Measurements from ENCODE around the gene GUCA2B. TPM values are rescaled to one million over a fixed set of nuclear protein-coding genes. Genes with fewer than 3 reads are reported as not detected.
A peak's percentile ranks its signal among the peaks of the same experiment; 100 is the strongest.

The GUCA2B gene
- total and polyA plus RNA-seq, 2 of the 4 experiments (the other 2 are of a cell fraction) = not detected

- no peak overlapping the region for H3K56ac ChIP-seq (ENCODE audit: extremely low read depth, insufficient read depth, low read length)
- no peak overlapping the region for H3K9ac ChIP-seq (ENCODE audit: low read depth, low read length)
- H3K14ac ChIP-seq (replicated peaks; ENCODE audit: low read depth, low read length) = no peak overlapping the region
- no peak overlapping the region for H3K4me2 ChIP-seq (ENCODE audit: low read depth, low read length)
- H2AK5ac ChIP-seq (ENCODE audit: low read depth, low read length) = no peak overlapping the region
- dilution Hi-C loops (cut with HindIII; ENCODE audit: low sequenced_read_pairs, unreplicated experiment) = no loop called here
- no peak overlapping the region for H4K91ac ChIP-seq (ENCODE audit: insufficient read depth, low read depth, low read length)
- H4K20me1 ChIP-seq (ENCODE audit: insufficient read depth, low read length) = no peaks in the 10 kb centered on the region; the same call in 1 of the 2 replicates
- H3K4me3 ChIP-seq (ENCODE audit: insufficient read depth, low read depth, low read length) = no peak overlapping the region
- peaks cover 1% of the 10 kb centered on the region; the same call in 1 of the 2 replicates for H3K36me3 ChIP-seq (ENCODE audit: control insufficient read depth, insufficient read depth, low read length)
- H3K18ac ChIP-seq (ENCODE audit: low read depth, low read length) = no peak overlapping the region
- no peak overlapping the region for H3K23ac ChIP-seq (ENCODE audit: low read depth, low read length)
- no peak overlapping the region for H4K8ac ChIP-seq (ENCODE audit: low read depth in 2 of 2, low read length in 2 of 2)
- H3K4ac ChIP-seq (ENCODE audit: low read depth, low read length) = no peak overlapping the region
- DNase-seq (no peak), ATAC-seq (ENCODE audit: low read depth) (no peak)
- H2BK120ac ChIP-seq (ENCODE audit: low read depth, low read length) = no peak overlapping the region
- H2BK15ac ChIP-seq (ENCODE audit: low read depth, low read length) = no peak overlapping the region
- no TSS peak for BruUV-seq (replicated peaks)
- TF ChIP-seq CTCF (conservative IDR thresholded peaks at IDR 0.05; ENCODE audit: low read depth, low read length) (no peak), USF2 (IDR thresholded peaks at IDR 0.05; ENCODE audit: low read depth, low read length) (no peak), SMC3 (IDR thresholded peaks at IDR 0.05; ENCODE audit: low read depth, low read length) (no peak), CEBPB (IDR thresholded peaks at IDR 0.05; ENCODE audit: low read depth, low read length) (no peak), CHD1 (IDR thresholded peaks at IDR 0.05; ENCODE audit: low read depth, low read length) (no peak), RCOR1 (IDR thresholded peaks at IDR 0.05; ENCODE audit: insufficient replicate concordance, low read length) (no peak), BHLHE40 (IDR thresholded peaks at IDR 0.05; ENCODE audit: low read depth, low read length) (no peak), ELK1 (IDR thresholded peaks at IDR 0.05; ENCODE audit: borderline replicate concordance, low read depth, low read length) (no peak), MXI1 (IDR thresholded peaks at IDR 0.05; ENCODE audit: borderline replicate concordance, low read depth, low read length) (no peak), RFX5 (IDR thresholded peaks at IDR 0.05; ENCODE audit: low read depth, low read length) (no peak), POLR2A (IDR thresholded peaks at IDR 0.05; ENCODE audit: low read depth, low read length) (no peak), MAFK (IDR thresholded peaks at IDR 0.05; ENCODE audit: low read depth, low read length) (no peak), RAD21 (IDR thresholded peaks at IDR 0.05; ENCODE audit: low read length) (no peak), MAZ (IDR thresholded peaks at IDR 0.05; ENCODE audit: borderline replicate concordance, low read depth, low read length) (no peak), NFE2L2 (IDR thresholded peaks at IDR 0.05; ENCODE audit: low read depth, low read length) (no peak)
- peak overlapping the region; percentile 34 for H2AK9ac ChIP-seq (replicated peaks; ENCODE audit: low read depth, low read length, poor library complexity)
- CTCF ChIA-PET = no interaction called here
- no peaks in the 10 kb centered on the region for H3K79me1 ChIP-seq (ENCODE audit: low read depth in 1 of 2, low read length in 2 of 2)
- no peak overlapping the region for H4K5ac ChIP-seq (ENCODE audit: low read depth, low read length)
- H3K4me1 ChIP-seq (ENCODE audit: control insufficient read depth, insufficient read depth, low read length) = peaks cover 4% of the 10 kb centered on the region
- H2BK20ac ChIP-seq (ENCODE audit: low read depth, low read length) = no peak overlapping the region
- H3K9me1 ChIP-seq (ENCODE audit: insufficient read depth, low read length) = peaks cover 5% of the 10 kb centered on the region; the same call in 1 of the 2 replicates
- 93% methylated on average over 3 of the region's 17 CpGs; no CpG with 5 or more reads in 1 of the 2 experiments for WGBS, 2 experiments (ENCODE audit: extremely low coverage in 2 of 2, insufficient read length in 1 of 2)
- no peaks in the 10 kb centered on the region for H3K27me3 ChIP-seq (ENCODE audit: control insufficient read depth, insufficient read depth, low read length)
- in situ Hi-C loops (cut with MboI; ENCODE audit: low sequenced_read_pairs) = no loop called here
- H3K9me3 ChIP-seq (ENCODE audit: control insufficient read depth, insufficient read depth, low read length) = no peaks in the 10 kb centered on the region
- POLR2A ChIA-PET (ENCODE audit: unreplicated experiment) = no interaction called here
- peak overlapping the region; percentile 27 for H2AFZ ChIP-seq (replicated peaks; ENCODE audit: low read length, poor library complexity)
- H3K27ac ChIP-seq (ENCODE audit: insufficient read depth, low read length) = no peak overlapping the region
- H2BK5ac ChIP-seq (ENCODE audit: low read depth, low read length, poor library complexity, severe bottlenecking) = no peak overlapping the region
- intact Hi-C loops (cut with micrococcal nuclease) = loop anchor here (10.0 kb wide), 1 partner anchor 484 kb away; the partner anchor contains the start of gene PPIH
Measured at GRCh38 chr1:42170779-42171621, 17.8 kb downstream of the GUCA2B start.

Measured in IMR-90 (cell line).